HG03439 (cell line): ENCODE measurements around the gene CEMIP.
"Not testable (repeated sequence)": the region's sequence is repeated elsewhere in the genome, so short reads cannot be mapped to it uniquely, and the experiment has no call there.

Experiments used
- ATAC-seq: cut with Tn5 transposase; IDR thresholded peaks from one replicate; pipeline ENCODE4 v1.9.1; 2021; ENCODE audit warnings: mild to moderate bottlenecking, moderate library complexity; ENCODE audit not compliant: unreplicated experiment

The CEMIP gene

DNA sequence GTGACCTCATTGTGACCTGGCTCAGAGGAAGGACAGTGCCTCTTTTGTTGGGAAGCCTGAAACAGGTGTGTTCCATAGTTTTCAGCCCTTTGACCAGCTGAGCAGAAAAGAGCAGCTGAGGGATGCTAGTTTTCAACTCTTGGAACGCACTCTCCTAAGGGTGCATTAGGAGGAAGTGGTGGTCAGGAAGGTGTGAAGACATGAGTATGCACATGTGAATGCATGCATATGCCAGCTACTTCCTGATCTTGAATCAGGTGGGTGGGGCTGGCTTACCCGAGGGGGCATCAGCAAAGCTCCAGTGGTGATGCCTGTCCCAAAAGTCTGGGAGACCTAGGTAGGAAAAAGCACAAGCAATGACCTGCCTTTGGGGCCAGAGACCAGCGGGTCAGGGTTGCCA, 23.3 kb upstream of the CEMIP start:
- ATAC-seq = no peak

DNA sequence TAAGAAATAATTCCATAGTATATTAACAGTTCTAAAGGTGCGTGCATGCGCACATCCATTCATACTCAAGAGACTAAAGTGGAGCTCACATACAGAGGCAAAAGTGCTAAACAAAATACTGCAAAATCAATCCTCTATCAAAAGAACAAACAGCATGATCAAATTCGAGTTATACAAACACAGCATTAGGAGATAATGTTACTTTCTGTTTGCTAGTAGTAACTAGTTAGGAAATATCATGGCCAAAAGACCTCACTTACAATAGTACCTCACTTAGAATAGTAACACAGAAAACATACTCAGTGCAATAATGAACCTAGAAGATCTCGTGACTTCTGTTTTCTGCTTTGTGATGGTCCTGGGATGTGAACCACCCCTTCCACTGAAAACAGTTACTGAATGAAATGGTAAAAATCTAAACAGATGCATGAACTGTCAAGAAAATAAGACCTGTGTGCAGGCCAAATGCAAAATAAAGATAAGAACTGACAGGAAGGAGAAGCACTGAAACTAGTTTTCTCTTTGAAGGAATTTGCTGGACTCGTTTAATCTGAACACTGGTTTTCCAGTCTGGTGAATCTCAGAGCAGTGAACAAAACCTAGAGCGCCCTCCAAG, 20.9 kb upstream of the CEMIP start:
- no peak for ATAC-seq

DNA sequence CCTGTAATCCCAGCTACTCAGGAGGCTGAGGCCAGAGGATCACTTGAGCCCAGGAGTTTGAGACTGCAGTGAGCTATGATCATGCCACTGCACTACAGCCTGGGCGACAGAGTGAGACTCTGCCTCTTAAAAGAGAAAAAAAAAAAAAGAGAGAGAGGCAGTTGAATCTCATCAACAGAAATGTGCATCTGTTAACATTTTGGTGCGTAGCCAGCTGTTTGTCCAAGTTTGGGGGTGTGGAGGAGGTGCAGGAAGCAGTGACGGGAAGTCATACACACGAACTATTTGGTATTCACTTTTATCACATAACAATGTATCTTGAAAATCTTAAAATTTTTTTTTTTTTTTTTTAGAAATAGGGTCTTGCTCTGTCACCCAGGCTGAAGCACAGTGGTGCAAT, 18.2 kb upstream of the CEMIP start:
- no peak for ATAC-seq

DNA sequence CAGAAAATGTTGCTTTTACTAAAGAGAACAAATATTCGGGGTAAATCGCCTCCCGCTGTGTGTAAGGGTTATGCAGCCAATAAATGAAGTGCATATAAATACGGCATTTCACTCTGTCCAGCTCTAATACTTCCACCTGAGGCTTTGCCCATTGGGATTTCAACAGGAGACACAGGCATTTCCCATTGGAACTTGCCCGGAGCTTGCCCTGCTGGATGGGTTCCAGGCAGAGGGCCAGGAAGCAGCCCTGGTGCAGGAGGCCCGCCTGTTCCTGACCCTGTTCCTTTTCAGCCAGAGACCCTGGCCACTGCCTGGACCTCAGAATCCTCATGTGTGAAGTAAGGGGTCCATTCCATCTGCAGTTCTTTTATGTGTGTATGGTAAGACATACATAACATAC, 17.4 kb upstream of the CEMIP start:
- ATAC-seq = no peak

DNA sequence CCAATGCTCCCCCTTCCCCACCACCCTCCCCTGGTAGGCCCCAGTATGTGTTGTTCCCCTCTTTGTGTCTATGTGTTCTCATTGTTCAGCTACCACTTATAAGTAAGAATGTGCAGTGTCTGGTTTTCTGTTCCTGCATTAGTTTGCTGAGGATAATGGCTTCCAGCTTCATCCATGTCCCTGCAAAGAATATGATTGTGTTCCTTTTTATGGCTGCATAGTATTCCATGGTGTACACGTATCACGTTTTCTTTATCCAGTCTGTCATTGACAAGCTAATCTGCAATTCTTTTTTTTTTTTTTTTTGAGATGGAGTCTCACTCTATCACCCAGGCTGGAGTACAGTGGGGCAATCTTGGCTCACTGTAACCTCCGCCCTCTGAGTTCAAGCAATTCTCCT, 15.9 kb upstream of the CEMIP start:
- ATAC-seq = not testable (repeated sequence)

DNA sequence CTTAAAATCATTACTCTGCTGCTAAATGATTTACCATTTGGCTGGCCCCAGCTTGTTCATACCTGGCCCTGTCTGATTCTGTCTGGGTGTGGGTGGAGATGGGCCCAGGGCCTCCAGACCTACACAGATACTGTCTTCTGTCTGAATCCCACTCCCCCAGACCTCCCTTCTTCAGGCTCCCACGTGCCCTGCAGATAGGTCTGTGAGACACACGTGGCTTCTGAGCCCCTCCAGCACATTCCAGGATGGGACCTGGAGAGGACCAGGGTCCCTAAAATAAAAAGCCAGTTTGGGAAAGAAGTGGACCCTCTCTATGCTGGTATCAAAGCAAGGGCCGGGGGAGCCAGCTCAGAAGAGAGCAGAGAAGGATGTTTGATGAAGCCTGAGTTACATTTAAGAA, 14.6 kb upstream of the CEMIP start:
- ATAC-seq = no peak

DNA sequence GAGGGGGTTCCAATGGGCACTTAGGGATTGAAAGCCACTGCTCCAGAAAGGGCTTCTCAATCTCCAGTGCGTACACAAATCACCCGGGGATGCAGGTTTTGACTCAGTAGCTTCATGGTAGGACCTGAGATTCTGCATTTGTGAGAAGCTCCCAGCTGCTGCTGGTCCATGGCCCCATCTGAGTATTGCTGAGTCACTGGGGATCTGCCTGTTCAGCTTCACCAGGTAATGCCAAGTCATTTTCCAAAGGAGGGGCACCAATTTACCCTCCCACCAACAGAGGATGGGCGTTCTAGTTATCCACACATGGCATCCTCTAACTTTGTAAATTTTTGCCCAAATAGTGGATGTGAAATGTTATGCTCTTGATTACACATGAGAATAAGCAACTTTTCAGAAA, 12.9 kb upstream of the CEMIP start:
- no peak for ATAC-seq

DNA sequence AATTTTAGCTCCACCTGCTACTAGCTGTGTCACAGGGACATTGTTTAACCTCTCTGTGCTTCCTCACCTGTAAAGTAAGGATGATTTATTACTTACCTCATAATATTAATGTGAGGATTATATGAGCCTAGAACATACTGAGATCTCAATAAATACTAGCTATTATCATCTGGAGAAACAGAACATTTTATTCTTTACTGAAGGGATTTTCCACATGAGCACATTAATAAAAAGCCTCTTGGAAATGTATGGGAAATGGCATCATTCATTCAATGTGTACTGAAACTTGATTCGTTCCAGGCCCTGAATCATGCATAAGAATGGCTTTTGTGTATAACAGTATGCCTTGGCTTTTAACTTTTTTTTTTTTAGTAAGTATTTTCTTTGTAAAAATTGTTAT, 11.0 kb upstream of the CEMIP start:
- ATAC-seq = no peak

DNA sequence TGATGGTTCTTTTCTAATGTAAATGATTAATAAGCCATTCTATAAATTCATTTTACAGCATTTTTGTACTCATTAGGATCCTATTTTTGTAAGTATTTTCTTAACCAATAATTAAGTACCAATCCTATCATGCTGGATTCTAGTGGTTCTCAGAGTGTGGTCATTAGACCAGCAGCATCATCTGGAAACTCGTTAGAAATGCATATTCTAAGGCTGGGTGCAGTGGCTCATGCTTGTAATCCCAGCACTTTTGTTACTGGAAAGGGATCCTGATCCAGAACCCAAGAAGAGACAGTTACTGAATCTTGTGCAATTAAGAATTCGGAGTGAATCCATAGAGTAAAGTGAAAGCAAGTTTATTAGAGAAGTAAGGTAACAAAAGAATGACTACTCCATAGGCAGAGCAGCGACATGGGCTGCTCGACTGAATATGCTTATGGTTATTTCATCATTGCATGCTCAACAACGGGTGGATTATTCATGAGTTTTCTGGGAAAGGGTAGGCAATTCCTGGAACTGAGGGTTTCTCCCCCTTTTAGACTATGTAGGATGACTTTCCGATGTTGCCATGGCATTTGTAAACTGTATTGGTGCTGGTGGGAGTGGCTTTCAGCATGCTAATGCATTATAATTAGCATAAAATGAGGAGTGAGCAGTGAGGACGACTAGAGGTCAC, 9.9 kb upstream of the CEMIP start:
- ATAC-seq = no peak

DNA sequence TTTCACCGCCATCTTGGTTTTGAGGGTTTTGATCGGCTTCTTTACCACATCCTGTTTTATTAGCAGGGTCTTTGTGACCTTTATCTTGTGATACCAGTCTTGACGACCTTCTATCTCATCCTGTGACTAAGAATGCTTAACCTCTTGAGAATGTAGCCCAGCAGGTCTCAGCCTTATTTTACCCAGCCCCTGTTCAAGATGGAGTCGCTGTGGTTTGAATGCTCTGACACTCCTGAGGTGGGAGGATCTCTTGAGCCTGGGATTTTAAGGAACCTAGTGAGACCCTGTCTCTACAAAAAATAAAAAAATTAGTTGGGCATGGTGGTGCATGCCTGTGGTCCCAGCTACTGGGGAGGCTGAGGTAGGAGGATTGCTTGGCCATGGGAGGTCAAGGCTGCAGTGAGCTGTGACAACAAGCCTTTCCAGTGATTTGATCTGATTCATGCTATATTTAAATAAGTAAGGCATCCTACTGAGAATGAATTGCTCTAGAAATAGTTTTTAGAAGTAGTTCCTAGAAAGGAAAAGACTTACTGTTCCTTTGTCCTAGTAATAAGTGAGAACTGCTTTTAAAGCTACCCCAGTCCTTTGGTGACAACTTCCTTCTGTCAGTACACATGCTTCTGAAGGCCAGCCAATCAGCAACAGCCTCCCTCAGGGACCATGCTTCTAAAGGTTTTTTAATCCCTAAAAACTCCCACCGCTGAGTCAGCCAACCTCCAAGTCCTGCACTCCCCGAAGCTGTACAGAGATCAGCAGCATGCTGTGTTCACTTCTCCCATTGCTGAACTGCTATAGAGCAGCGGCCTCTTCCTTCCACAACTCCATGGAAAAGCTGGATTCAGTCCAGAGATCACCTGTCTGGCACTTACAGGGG, 9.1 kb upstream of the CEMIP start:
- no peak for ATAC-seq

DNA sequence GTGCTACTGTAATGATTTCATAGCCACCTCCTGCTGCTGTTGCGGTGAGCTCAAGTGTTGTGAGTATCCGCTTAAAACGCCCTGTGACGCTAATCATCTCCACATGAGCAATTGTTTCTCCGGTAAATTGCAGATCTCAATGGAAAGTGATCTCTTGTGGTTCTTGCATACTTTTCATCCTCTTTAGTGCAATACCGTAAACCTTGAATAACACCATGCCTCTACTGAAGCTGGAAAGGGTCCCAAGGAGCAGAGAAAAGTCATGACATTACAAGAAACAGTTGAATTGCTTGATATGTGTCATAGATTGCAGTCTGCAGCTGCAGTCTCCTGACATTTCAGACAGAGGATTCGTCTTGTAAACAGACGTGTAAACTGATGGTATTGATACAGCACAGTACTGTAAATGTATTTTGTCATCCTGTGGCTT, 6.0 kb upstream of the CEMIP start:
- no peak for ATAC-seq

DNA sequence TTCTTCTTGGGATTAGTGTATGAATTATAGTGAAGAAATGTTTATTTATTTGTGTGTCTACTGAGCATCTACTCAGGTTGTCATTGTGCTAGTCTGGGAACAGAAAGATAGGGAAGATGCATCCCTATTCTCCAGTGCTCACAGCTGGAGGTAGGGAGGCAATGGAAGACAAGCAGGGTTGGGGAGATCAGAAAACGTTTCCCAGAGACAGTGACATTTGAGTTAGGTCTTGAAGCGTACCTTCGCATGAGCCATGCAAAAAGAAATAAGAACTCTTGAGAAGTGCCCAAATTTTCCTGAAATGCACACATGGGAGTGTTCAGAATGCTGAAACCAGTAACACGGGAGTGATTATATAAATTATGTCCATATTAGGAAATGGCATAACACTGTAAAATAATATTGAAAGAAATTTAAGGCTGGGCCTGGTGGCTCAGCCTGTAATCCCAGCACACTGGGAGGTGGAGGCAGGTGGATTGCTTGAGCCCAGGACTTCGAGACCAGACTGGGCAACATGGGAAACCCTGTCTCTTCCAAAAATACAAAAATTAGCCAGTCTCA, 5.3 kb upstream of the CEMIP start:
- ATAC-seq = no peak

DNA sequence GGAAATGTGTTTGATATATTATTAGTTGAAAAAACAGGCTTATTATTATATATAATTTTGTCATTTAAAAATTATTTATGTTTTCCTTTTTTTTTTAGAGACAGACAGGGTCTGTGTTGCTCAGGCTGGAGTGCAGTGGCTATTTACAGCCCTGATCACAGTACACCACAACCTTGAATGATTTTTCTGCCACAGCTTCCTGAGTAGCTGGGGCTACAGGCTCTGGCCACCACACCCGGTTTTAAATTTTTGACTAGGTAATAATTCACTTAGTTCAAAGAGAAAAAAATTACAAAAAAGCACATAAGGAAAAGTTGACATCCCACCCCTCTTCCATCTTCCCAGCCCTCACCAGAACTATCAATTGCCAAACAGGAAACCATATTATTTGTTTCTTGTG, 4.7 kb upstream of the CEMIP start:
- ATAC-seq = no peak

DNA sequence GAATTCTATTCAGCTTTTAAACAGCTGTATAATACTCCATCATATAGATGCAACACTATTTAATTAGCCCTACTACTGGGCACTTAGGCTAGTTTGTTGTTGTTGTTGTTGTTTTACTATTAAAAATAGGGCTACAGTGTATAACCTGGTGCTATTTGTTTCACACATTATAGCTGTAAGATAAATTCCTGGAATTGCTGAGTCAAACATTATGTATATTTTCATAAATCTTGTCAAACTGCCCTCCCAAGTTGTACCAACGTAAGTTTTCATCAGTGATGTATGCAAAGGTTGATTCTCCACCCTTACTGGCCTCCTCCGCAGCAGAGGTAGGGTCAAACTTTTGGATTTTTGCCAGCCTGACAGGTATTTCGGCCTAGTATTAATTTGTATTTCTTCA, 3.8 kb upstream of the CEMIP start:
- no peak for ATAC-seq

DNA sequence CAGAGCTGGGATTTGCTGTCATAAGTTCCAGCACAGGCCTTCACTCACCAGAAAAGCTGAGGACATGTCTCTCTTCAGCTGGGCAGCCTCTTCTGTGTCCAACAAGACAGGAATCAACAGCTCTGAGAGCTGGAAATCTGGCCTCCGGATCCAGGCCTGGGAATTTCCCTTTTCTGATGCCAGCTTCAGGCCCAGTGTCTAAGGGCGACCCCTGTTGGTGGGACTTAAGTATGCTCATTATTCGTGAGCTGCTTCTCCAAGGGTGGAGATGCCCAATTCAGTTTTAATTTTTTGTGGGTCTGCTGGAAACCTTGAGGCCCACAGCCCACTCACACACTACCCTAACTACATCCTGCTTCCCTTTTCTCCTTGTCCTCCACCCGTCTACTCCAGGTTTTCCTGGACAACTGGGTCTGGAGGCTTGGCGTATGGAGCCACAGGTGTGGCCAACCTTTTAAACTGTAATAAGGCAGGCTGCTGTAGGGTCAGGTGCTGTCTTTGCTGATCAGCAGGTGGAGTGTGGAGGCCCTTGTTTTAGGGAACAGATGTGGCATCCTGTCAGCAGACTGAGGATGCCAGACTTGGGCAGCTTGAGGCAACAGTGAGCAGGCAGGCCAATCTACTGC, 2.6 kb upstream of the CEMIP start:
- ATAC-seq = no peak

DNA sequence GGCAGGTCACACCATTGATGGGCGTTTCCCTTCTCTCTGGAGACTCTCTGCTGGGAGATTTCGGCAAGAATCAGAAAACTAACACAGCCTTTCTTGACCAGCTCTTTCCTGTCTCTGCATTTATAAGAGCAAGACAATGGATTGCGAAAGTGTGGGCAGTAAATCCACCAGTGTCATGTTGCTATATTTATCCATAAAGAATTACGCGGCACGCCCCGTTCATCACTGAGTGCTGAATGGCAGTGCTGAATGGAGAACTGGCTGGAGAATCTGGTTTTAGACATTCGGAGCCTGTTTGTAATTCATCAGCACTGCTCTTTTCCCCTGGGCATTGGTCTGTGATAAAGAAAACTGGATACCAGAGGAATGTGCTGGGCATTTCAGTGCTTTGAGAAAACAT, 2.0 kb upstream of the CEMIP start:
- ATAC-seq = no peak

DNA sequence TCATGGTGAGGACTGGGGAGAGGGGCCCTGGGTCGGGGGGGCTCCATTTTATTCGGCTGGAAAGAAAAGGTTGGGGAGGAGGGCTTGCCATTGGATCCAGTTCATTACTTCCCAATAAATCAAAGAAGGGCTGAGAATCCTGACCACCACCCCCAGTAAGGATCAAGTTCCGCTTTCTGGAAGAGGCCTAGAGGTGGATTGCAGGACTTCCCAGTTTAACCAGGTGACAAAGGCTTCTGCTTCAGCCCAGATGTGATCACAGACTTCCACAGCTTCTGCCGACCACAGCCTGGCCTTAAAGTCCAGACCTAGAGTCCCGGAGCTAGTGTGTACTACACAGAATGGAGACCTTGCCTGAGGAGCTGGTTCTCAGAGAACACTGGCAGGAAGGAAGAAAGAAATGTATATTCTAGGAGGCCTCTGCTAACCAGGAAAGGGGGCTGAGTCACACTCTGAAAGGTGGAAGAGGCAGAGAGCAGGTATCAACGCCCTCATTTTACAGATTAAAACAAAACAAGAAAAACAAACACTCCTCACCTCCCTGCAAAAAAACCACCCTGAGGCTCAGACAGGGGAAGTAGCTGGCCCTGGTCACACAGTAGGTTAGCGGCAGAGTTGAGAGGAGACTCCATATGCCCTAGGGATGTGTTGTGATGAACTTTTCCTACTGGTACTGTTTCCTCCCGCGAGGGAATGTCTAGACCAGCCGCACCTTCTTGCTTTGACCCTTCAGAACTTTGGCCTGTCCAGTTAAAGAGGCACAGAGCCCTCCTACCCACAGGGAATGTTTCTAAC, 1.1 kb upstream of the CEMIP start:
- no peak for ATAC-seq

DNA sequence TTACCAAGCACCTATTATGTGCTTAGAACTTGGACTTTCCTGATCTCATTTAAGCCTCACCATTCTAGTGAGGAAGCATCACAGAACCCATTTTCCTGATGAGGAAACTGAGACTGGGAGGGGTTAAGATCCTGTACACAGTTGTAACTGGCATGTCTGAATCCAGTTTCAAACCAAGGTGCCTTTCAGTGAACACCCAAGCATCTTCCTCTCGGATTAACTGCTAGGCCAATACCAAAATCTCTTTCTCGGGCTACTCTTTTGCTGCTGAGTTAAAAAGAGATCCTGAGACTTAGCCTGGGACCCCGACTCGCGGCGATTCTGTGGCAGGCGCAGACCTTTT, 578 bp upstream of the CEMIP start:
- no peak for ATAC-seq

DNA sequence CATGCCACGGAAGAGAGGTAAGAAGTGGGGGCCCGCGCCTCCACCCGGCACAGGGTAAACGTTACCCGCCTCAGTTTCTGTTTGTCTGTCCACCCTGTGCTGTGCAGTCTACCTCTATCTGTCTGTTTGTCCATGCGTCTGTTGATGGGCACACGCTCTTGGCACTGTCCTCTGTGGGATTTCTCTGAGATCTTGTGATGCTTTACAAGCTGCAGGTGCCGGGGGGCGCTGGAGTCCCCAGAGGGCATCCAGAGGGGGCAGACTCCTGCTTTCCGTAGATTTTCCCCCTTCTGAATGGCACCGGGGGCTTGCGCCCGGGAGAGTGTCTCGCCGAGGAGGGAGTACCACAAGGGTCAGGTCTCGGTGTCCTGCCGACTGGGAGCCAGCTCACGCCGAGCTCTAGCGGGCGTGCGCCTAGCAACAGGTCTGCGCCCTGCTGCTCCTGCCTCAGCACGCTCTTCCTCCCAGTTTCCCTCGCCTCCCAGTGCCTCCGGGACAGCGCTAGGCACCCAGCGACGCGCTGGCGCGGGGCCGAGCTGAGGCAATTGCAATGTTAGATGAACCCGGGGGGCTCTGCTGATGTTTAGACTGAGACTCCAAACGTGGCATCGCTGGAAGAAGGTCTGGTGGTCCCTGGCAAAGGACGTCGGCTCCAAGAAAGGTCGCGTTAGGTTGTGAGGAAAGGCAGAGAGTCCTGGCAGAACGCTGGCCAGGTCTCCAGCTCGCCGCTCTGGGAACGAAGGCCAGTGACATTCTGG, 667 bp downstream of the CEMIP start:
- ATAC-seq = no peak
